Measurements from ENCODE around the gene ZNF219. TPM values are rescaled to one million over a fixed set of nuclear protein-coding genes. Genes with fewer than 3 reads are reported as not detected.

Gene ZNF219
- total and polyA plus RNA-seq, 2 of the 13 experiments (the other 11 are each of a cell fraction or from before 2014, with no cell fraction given): 34.5 to 36.6 TPM

GRCh38 chr14:21072781-21073339 is 25.6 kb downstream of the ZNF219 start:
- Histone ChIP-seq H3K36me3 (replicated peaks in 1 of 2; ENCODE audit: control insufficient read depth in 1 of 2, insufficient read depth in 2 of 2, low read length in 2 of 2) (peaks cover 20 to 35% of the 10 kb centered on the region in 2 experiments), H4K20me1 (ENCODE audit: insufficient read depth, low read length) (no peaks in the 10 kb centered on the region), H3K4me3 (replicated peaks in 1 of 3; ENCODE audit: insufficient read depth in 1 of 3, low read depth in 2 of 3, low read length in 3 of 3) (no peak overlapping the region), H3K79me2 (ENCODE audit: insufficient read depth, low read length) (peaks cover 6% of the 10 kb centered on the region), H3K4me2 (ENCODE audit: low read depth, low read length) (no peak overlapping the region), H3K27me3 (ENCODE audit: control insufficient read depth in 1 of 2, insufficient read depth in 2 of 2, low read length in 2 of 2) (peaks cover 0 to 7% of the 10 kb centered on the region in 2 experiments; a peak in 1 of 5 replicates), H3K4me1 (ENCODE audit: insufficient read depth, low read length) (peaks cover 40% of the 10 kb centered on the region), H2AFZ (ENCODE audit: low read length) (no peak overlapping the region), H3K27ac (ENCODE audit: extremely low read length, insufficient read depth, low read length) (no peak overlapping the region), H3K9ac (ENCODE audit: insufficient read depth, low read depth, low read length) (no peak overlapping the region), H3K9me3 (ENCODE audit: low read length) (no peaks in the 10 kb centered on the region)
- ChIA-PET POLR2A (interaction anchor here (1.6 to 6.7 kb wide), 6 partner anchors 11 to 29 kb away, joined by 6 to 141 read pairs (median 56); partner anchors contain the start of genes TMEM253 and ZNF219), CTCF (ENCODE audit: low intra/inter-chr PET ratio, low total read pairs) (interaction anchor here (7.5 kb wide), 1 partner anchor 22 kb away, joined by 135 read pairs; no protein-coding TSS in a partner anchor)
- no TSS peak for BruUV-seq (replicated peaks)
- in situ Hi-C loops (cut with HindIII; ENCODE audit: extremely low pct_ligation_motif_present, low pct_unique_long_range_greater_than_20kb) (no loop called here), intact Hi-C loops (cut with micrococcal nuclease; ENCODE audit: unreplicated experiment) (no loop called here)
- ATAC-seq: no peak
- 98% methylated on average over 9 of the region's 9 CpGs for WGBS (ENCODE audit: low lambda C conversion rate)
- FAIRE-seq: no peak
- no peak for DNase-seq (ENCODE audit: low spot score)
- TF ChIP-seq ZNF280B (CRISPR knock-in tag; IDR thresholded peaks at IDR 0.05; ENCODE audit: borderline replicate concordance): peak; percentile 67; the same call in 1 of the 2 replicates
- TF ChIP-seq PRDM4 (CRISPR knock-in tag; IDR thresholded peaks at IDR 0.05; ENCODE audit: borderline replicate concordance): no peak
- TF ChIP-seq ZNF382 (CRISPR knock-in tag; IDR thresholded peaks at IDR 0.05; ENCODE audit: borderline replicate concordance): no peak
- TF ChIP-seq ZNF225 (CRISPR knock-in tag; IDR thresholded peaks at IDR 0.05): 0 out of 2 replicates have a peak, but pooled peaks have one; percentile 46
- no peak for TF ChIP-seq ZBTB4 (CRISPR knock-in tag; IDR thresholded peaks at IDR 0.05; ENCODE audit: borderline replicate concordance)
- 0 out of 2 replicates have a peak, but pooled peaks have one; percentile 40 for TF ChIP-seq FOXO4 (CRISPR knock-in tag; conservative IDR thresholded peaks at IDR 0.05)
- 0 out of 2 replicates have a peak, but pooled peaks have one; percentile 63 for TF ChIP-seq BCL3 (CRISPR knock-in tag; IDR thresholded peaks at IDR 0.05)
- peak; percentile 39; the same call in 1 of the 2 replicates for TF ChIP-seq ZNF263 (CRISPR knock-in tag; IDR thresholded peaks at IDR 0.05)
- no peak for TF ChIP-seq ZNF362 (CRISPR knock-in tag; IDR thresholded peaks at IDR 0.05; ENCODE audit: borderline replicate concordance)
- TF ChIP-seq ZFX (CRISPR knock-in tag; IDR thresholded peaks at IDR 0.05; ENCODE audit: low read depth): 0 out of 2 replicates have a peak, but pooled peaks have one; percentile 11

All from HepG2 (cell line).